H9 (cell line): ENCODE measurements around the gene DEFB121. TPM values are rescaled to one million over a fixed set of nuclear protein-coding genes. Genes with fewer than 3 reads are reported as not detected.

Experiments
- DNase-seq: peaks from one replicate; pipeline ENCODE4 v3.0.0-alpha.2; 2017
- H2AFZ ChIP-seq: one replicate; pipeline ENCODE4 v1.6.1; 2013; ENCODE audit warnings: mild to moderate bottlenecking, low read length, control low read depth, moderate library complexity
- H2AK5ac ChIP-seq: 2 replicates; pipeline ENCODE4 v1.6.1; 2013; ENCODE audit warnings: low read length, control low read depth, mixed read lengths; ENCODE audit not compliant: insufficient read length
- H2BK120ac ChIP-seq: one replicate; pipeline ENCODE4 v1.6.1; 2013; ENCODE audit warnings: low read depth, mild to moderate bottlenecking, low read length, control low read depth, inconsistent platforms; ENCODE audit not compliant: poor library complexity, severe bottlenecking
- H2BK12ac ChIP-seq: 2 replicates; pipeline ENCODE4 v1.6.1; 2013; ENCODE audit warnings: low read length, control low read depth, mixed read lengths, low read depth; ENCODE audit not compliant: insufficient read length
- H2BK15ac ChIP-seq: 2 replicates; pipeline ENCODE4 v1.6.1; 2013; ENCODE audit warnings: low read depth, low read length, control low read depth
- H2BK20ac ChIP-seq: one replicate; pipeline ENCODE4 v1.6.1; 2013; ENCODE audit warnings: low read depth, mild to moderate bottlenecking, low read length, control low read depth, inconsistent platforms; ENCODE audit not compliant: poor library complexity, severe bottlenecking
- H2BK5ac ChIP-seq: 2 replicates; pipeline ENCODE4 v1.6.1; 2013; ENCODE audit warnings: low read length, control low read depth, mixed read lengths; ENCODE audit not compliant: insufficient read length
- H3K14ac ChIP-seq: 2 replicates; pipeline ENCODE4 v1.6.1; 2013; ENCODE audit warnings: low read length, control low read depth; ENCODE audit not compliant: insufficient read depth
- H3K18ac ChIP-seq: 2 replicates; pipeline ENCODE4 v1.6.1; 2013; ENCODE audit warnings: low read depth, mild to moderate bottlenecking, mixed read lengths, low read length, control low read depth; ENCODE audit not compliant: insufficient read length
- H3K23ac ChIP-seq: 2 replicates; pipeline ENCODE4 v1.6.1; 2013; ENCODE audit warnings: low read length, control low read depth, mixed read lengths, low read depth; ENCODE audit not compliant: insufficient read length
- H3K23me2 ChIP-seq: 2 replicates; pipeline ENCODE4 v1.6.1; 2013; ENCODE audit warnings: low read depth, mild to moderate bottlenecking, mixed read lengths, low read length, control low read depth; ENCODE audit not compliant: insufficient read length, poor library complexity, severe bottlenecking
- H3K27ac ChIP-seq: 2 replicates; pipeline ENCODE4 v1.5.1; 2013; ENCODE audit warnings: low read length, control low read depth, mixed read lengths, low read depth; ENCODE audit not compliant: insufficient read length
- H3K27me3 ChIP-seq: 2 replicates; pipeline ENCODE4 v1.6.1; 2013; ENCODE audit warnings: low read length, control low read depth, inconsistent platforms; ENCODE audit not compliant: insufficient read depth
- H3K4ac ChIP-seq: 2 replicates; pipeline ENCODE4 v1.6.1; 2013; ENCODE audit warnings: low read depth, mild to moderate bottlenecking, control low read depth, inconsistent platforms, low read length, moderate library complexity
- H3K4me1 ChIP-seq: 2 replicates; pipeline ENCODE4 v1.6.1; 2013; ENCODE audit warnings: low read length, control low read depth, inconsistent platforms; ENCODE audit not compliant: insufficient read depth
- H3K4me2 ChIP-seq: 2 replicates; pipeline ENCODE4 v1.6.1; 2013; ENCODE audit warnings: low read length, control low read depth, mixed read lengths; ENCODE audit not compliant: insufficient read length, insufficient read depth
- H3K56ac ChIP-seq: 2 replicates; pipeline ENCODE4 v1.6.1; 2013; ENCODE audit warnings: low read depth, mild to moderate bottlenecking, mixed read lengths, low read length, control low read depth; ENCODE audit not compliant: insufficient read length
- H3K79me1 ChIP-seq: 2 replicates; pipeline ENCODE4 v1.6.1; 2013; ENCODE audit warnings: low read depth, mild to moderate bottlenecking, moderate library complexity, low read length, control low read depth, inconsistent platforms; ENCODE audit not compliant: insufficient read depth, poor library complexity, severe bottlenecking
- H3K79me2 ChIP-seq: 2 replicates; pipeline ENCODE4 v1.6.1; 2013; ENCODE audit warnings: low read length, control low read depth, inconsistent platforms; ENCODE audit not compliant: insufficient read depth
- H3K9ac ChIP-seq: 2 replicates; pipeline ENCODE4 v1.6.1; 2013; ENCODE audit warnings: low read length, control low read depth, mixed read lengths; ENCODE audit not compliant: insufficient read length; ENCODE audit errors: extremely low read depth
- H3K9me3 ChIP-seq: one replicate; pipeline ENCODE4 v1.6.1; 2013; ENCODE audit warnings: low read depth, low read length, inconsistent platforms; ENCODE audit not compliant: control insufficient read depth
- H3T11ph ChIP-seq: one replicate; pipeline ENCODE4 v1.6.1; 2013; ENCODE audit warnings: mild to moderate bottlenecking, low read length, control low read depth, inconsistent platforms
- H4K20me1 ChIP-seq: one replicate; pipeline ENCODE4 v1.6.1; 2013; ENCODE audit not compliant: control insufficient read depth, insufficient read length, insufficient read depth
- H4K5ac ChIP-seq: 2 replicates; pipeline ENCODE4 v1.6.1; 2013; ENCODE audit warnings: low read depth, mild to moderate bottlenecking, mixed read lengths, low read length, control low read depth; ENCODE audit not compliant: insufficient read length
- H4K8ac ChIP-seq: replicated peaks from 2 replicates; pipeline ENCODE4 v1.6.1; 2013; ENCODE audit warnings: low read length, control low read depth, mixed read lengths, low read depth; ENCODE audit not compliant: insufficient read length
- H4K91ac ChIP-seq: 2 replicates; pipeline ENCODE4 v1.6.1; 2013; ENCODE audit warnings: low read depth, mild to moderate bottlenecking, moderate library complexity, mixed read lengths, low read length, control low read depth; ENCODE audit not compliant: insufficient read length
- H3K27ac Mint-ChIP-seq, 3 experiments: 2 replicates in 2 of 3; 3 replicates in 1 of 3; pipeline ENCODE4 v1.8.0; 2020 to 2021; ENCODE audit warnings: mixed read lengths in 3 of 3, mild to moderate bottlenecking in 1 of 3, moderate library complexity in 1 of 3
- H3K27me3 Mint-ChIP-seq: 2 replicates; pipeline ENCODE4 v1.8.0; 2021; ENCODE audit warnings: low read depth, mild to moderate bottlenecking, moderate library complexity, mixed read lengths
- H3K36me3 Mint-ChIP-seq, 3 experiments: 2 replicates in 2 of 3; 3 replicates in 1 of 3; pipeline ENCODE4 v1.8.0; 2020 to 2021; ENCODE audit warnings: low read depth in 3 of 3, mixed read lengths in 3 of 3; ENCODE audit not compliant: insufficient read depth in 1 of 3
- H3K4me1 Mint-ChIP-seq, 2 experiments: 2 replicates each; pipeline ENCODE4 v1.8.0; 2020; ENCODE audit warnings: mixed read lengths in 2 of 2
- H3K4me3 Mint-ChIP-seq, 2 experiments: 2 replicates in 1 of 2; 3 replicates in 1 of 2; pipeline ENCODE4 v1.8.0; 2020 to 2021; ENCODE audit warnings: mild to moderate bottlenecking in 2 of 2, mixed read lengths in 2 of 2, moderate library complexity in 1 of 2
- H3K9me3 Mint-ChIP-seq, 2 experiments: 2 replicates in 1 of 2; 3 replicates in 1 of 2; pipeline ENCODE4 v1.8.0; 2020; ENCODE audit warnings: mild to moderate bottlenecking in 2 of 2, mixed read lengths in 2 of 2, moderate library complexity in 1 of 2
- WGBS: extraction: QIAGEN DNeasy Blood & Tissue Kit; methylation state at CpG from one replicate; pipeline ENCODE4 v1.1.7; 2013; ENCODE audit warnings: missing lambda C conversion rate, low lambda C conversion rate, mixed read lengths; ENCODE audit not compliant: insufficient read length; ENCODE audit errors: extremely low coverage; 5-methylcytosine and 5-hydroxymethylcytosine counted together
- total RNA-seq: library from RNA; stranded (reverse); gene quantifications from 2 replicates; pipeline ENCODE4 v1.2.1, GENCODE V29; 2021
- TF ChIP-seq, protein P1 (sequence below): fragments of 200-600 bp; sonication (generic); conservative IDR thresholded peaks from 3 replicates; pipeline ENCODE4 v1.8.0; 2021; ENCODE audit warnings: antibody characterized with exemption, mild to moderate bottlenecking

Gene DEFB121
- total RNA-seq, 1 experiment from 2014 or later: not detected

- no peak overlapping the region for H2BK15ac ChIP-seq
- H3K27ac Mint-ChIP-seq: no peak overlapping the region
- H3K9me3 Mint-ChIP-seq: peaks cover 94% of the 10 kb centered on the region in 2 experiments
Measured at GRCh38 chr20:31374346-31374745, 31.7 kb downstream of the DEFB121 start.

More at GRCh38 chr20:31374346-31374745, 31.7 kb downstream of the DEFB121 start:
- no peak overlapping the region for H2BK5ac ChIP-seq
- H3K9ac ChIP-seq: no peak overlapping the region
- no peak overlapping the region for H3K14ac ChIP-seq
- no peak overlapping the region for H4K91ac ChIP-seq
- no peaks in the 10 kb centered on the region for H3K79me1 ChIP-seq
- H3K23me2 ChIP-seq: no peaks in the 10 kb centered on the region
- no peaks in the 10 kb centered on the region for H3K27me3 ChIP-seq
- H4K20me1 ChIP-seq: no peaks in the 10 kb centered on the region
- no peaks in the 10 kb centered on the region for H3K79me2 ChIP-seq
- TF ChIP-seq, protein P1, sequence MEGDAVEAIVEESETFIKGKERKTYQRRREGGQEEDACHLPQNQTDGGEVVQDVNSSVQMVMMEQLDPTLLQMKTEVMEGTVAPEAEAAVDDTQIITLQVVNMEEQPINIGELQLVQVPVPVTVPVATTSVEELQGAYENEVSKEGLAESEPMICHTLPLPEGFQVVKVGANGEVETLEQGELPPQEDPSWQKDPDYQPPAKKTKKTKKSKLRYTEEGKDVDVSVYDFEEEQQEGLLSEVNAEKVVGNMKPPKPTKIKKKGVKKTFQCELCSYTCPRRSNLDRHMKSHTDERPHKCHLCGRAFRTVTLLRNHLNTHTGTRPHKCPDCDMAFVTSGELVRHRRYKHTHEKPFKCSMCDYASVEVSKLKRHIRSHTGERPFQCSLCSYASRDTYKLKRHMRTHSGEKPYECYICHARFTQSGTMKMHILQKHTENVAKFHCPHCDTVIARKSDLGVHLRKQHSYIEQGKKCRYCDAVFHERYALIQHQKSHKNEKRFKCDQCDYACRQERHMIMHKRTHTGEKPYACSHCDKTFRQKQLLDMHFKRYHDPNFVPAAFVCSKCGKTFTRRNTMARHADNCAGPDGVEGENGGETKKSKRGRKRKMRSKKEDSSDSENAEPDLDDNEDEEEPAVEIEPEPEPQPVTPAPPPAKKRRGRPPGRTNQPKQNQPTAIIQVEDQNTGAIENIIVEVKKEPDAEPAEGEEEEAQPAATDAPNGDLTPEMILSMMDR: no peak
- H2BK120ac ChIP-seq: no peak overlapping the region
- H2BK12ac ChIP-seq: no peak overlapping the region
- H2BK20ac ChIP-seq: no peak overlapping the region
- no peak overlapping the region for H3K56ac ChIP-seq
- H3K4ac ChIP-seq: no peak overlapping the region
- H3K4me1 Mint-ChIP-seq: no peaks in the 10 kb centered on the region
- H3K4me3 Mint-ChIP-seq: no peak overlapping the region
- H2AK5ac ChIP-seq: no peak overlapping the region
- peaks cover 3 to 44% (median 4%) of the 10 kb centered on the region in 3 experiments; a peak in 6 of 7 replicates for H3K36me3 Mint-ChIP-seq
- no peak overlapping the region for H3K23ac ChIP-seq
- no peak overlapping the region for H3K18ac ChIP-seq
- no peak overlapping the region for H3T11ph ChIP-seq
- DNase-seq: no peak
- H3K4me1 ChIP-seq: no peaks in the 10 kb centered on the region
- no CpG with 5 or more reads among the region's 2 CpGs for WGBS
- no peak overlapping the region for H3K27ac ChIP-seq
- no peak overlapping the region for H2AFZ ChIP-seq
- no peak overlapping the region for H3K4me2 ChIP-seq
- no peak overlapping the region for H4K8ac ChIP-seq
- H3K9me3 ChIP-seq: peaks cover 87% of the 10 kb centered on the region
- H3K27me3 Mint-ChIP-seq: no peaks in the 10 kb centered on the region; the same call in none of the 2 replicates
- no peak overlapping the region for H4K5ac ChIP-seq
